GM19438 (cell line): ENCODE results near the gene MPIG6B.

Experiments used
- ATAC-seq: cut with Tn5 transposase; IDR thresholded peaks from one replicate; pipeline ENCODE4 v1.9.1; 2021; ENCODE audit warnings: low read depth; ENCODE audit not compliant: unreplicated experiment

The MPIG6B gene

GRCh38 chr6:31723245-31723979 is at the start of gene MPIG6B:
MPIG6B (plus strand) TSS chr6:31723373; CDS start chr6:31723384, 11 bp downstream.
- ATAC-seq: no peak

- ATAC-seq: no peak
Measured at GRCh38 chr6:31676322-31676903, 46.8 kb upstream of the MPIG6B start.

DNA sequence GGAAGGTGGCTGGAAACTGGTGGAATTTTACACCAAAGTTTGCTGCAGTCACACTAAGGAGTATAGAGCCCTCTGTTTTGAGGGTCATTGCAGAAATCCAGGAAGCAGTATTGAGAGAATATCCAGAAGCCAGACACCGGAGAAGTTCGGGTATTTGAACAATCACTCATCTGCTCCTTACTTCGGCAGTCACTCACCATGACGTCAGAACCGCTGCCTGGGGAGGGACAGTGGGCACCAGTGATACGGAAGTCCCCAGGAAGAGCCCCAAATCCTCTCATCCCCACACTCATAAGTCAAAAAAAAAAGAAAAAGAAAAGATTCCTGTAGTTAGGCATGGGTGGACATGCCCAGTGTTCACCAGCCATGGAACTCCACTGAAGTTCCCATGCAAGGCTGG is 46.3 kb upstream of the MPIG6B start:
- no peak for ATAC-seq

GRCh38 chr6:31677955-31678354 is 45.2 kb upstream of the MPIG6B start:
- no peak for ATAC-seq

- no peak for ATAC-seq
Measured at GRCh38 chr6:31680226-31681134, 42.7 kb upstream of the MPIG6B start, which contains the start of gene LY6G5C. LY6G5C (minus strand) TSS chr6:31681067; CDS start chr6:31680373, 694 bp downstream.

- ATAC-seq: no peak
Measured at GRCh38 chr6:31681135-31681671, 42.0 kb upstream of the MPIG6B start.

GRCh38 chr6:31683591-31683990 is 39.6 kb upstream of the MPIG6B start:
- no peak for ATAC-seq

- no peak for ATAC-seq
Measured at GRCh38 chr6:31686483-31686882, 36.7 kb upstream of the MPIG6B start.

DNA sequence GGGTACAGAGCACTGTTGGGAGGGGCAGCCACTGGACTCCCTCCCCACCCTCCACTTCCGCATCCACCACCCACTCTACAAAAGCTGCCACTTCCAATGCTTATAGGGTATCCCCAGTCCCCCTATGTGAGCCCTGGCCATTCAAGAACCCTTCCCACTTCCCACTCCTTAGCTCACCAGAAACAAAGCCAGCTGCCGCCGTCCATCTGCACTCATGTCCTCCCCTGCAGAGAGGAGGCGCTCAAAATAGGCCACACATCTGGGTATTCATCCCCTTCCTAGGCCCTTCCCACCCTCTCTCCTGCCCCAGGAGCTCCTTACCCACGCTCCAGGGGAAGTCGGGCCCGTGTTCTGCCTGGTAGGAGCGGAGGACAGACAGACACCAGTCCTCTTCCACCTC is 35.9 kb upstream of the MPIG6B start:
- no peak for ATAC-seq

GRCh38 chr6:31687860-31688693 is 35.1 kb upstream of the MPIG6B start:
- ATAC-seq: no peak

DNA sequence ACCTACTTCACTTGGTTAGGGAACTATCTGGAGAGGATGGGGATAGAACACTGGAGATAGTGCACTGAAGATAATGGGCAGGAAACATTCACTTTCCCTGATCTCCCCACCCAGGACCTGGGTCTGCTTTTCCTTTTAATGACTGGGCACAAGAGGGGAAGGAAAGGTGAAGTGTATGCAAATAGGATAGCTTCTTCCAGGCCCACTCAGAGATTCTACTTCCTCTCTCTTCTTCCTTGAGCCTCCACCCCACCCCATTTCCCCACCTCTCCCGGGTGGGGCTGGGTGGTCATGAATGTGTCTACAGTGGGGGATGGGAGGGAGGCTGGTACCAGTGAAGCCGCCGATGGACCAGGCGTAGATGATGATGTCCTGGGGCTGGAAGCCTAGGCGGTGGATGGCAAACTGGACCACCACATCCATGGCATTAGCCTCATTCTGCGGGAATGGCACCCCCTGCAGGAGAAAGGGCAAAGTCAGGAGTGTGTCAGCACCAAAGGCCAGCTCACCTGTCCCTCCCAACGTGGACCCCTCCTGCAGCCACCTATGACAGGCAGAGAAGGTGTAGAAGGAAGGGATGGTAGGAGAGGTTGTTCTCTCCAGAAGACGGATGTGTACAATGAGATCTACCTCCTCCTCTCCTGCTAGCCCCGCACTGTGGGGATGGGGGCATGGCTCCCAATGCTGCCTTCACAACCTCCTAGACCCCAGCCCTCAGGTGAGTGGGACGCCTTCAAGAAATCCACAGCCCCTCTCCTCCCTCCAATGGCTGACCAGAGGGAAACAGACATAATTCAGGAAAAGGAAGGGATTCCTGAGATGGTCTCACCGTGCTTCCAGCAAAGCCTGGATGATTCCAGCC is 33.7 kb upstream of the MPIG6B start:
- no peak for ATAC-seq

GRCh38 chr6:31690231-31691077 is 32.7 kb upstream of the MPIG6B start:
- no peak for ATAC-seq

- no peak for ATAC-seq
Measured at GRCh38 chr6:31691078-31691463, 32.1 kb upstream of the MPIG6B start.

DNA sequence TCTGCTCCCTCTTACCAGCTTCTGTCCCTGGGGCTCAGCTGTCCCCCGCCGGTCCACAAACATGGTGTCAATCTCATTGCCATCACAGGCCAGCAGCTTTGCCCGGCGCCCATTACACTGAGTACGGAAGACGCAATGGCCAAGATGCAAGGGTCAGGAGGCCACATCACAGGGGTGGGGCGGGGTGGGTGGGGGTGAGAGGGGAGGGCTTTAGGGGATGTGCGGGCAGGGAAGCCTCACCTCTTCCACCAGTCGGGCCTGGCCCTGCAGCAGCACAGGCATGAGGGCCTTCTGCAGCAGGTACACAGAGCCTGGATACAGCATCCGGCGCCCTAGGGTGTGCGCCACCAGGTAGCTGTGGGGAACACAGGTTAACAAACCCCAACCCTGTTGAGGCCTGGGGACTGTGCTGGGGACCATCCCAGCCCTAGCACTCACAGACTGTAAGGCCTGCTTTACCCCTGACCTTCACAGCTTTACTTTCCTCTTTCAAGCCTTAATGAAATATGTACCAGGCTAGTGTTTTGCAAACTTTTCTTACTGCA is 31.5 kb upstream of the MPIG6B start:
- no peak for ATAC-seq

- ATAC-seq: no peak
Measured at GRCh38 chr6:31692353-31692752, 30.8 kb upstream of the MPIG6B start.

- ATAC-seq: no peak
Measured at GRCh38 chr6:31692886-31693285, 30.3 kb upstream of the MPIG6B start.

- no peak for ATAC-seq
Measured at GRCh38 chr6:31693535-31693934, 29.6 kb upstream of the MPIG6B start.

GRCh38 chr6:31697555-31697954 is 25.6 kb upstream of the MPIG6B start:
- ATAC-seq: no peak
